ENCODE measurements around the gene DNAJA1.

The DNAJA1 gene

GRCh38 chr9:33042473-33042872 lies 17.4 kb downstream of the DNAJA1 start:
- Histone ChIP-seq H3K9ac (ENCODE audit: low read depth, low read length) (no peak overlapping the region), H3K9me3 (ENCODE audit: control insufficient read depth, insufficient read depth, low read length) (no peaks in the 10 kb centered on the region), H3K36me3 (ENCODE audit: insufficient read depth, low read length) (peaks cover 10% of the 10 kb centered on the region), H3K4me1 (ENCODE audit: insufficient read depth, low read length) (no peaks in the 10 kb centered on the region)

GRCh38 chr9:33043671-33044070 lies 18.6 kb downstream of the DNAJA1 start:
- Histone ChIP-seq H3K4me1 (ENCODE audit: insufficient read depth, low read length) (no peaks in the 10 kb centered on the region), H3K36me3 (ENCODE audit: insufficient read depth, low read length) (peaks cover 8% of the 10 kb centered on the region), H3K9ac (ENCODE audit: low read depth, low read length) (peak overlapping the region; percentile 59; the same call in 1 of the 2 replicates), H3K9me3 (ENCODE audit: control insufficient read depth, insufficient read depth, low read length) (no peaks in the 10 kb centered on the region)

GRCh38 chr9:33044162-33044673 lies 19.1 kb downstream of the DNAJA1 start:
- Histone ChIP-seq H3K4me1 (ENCODE audit: insufficient read depth, low read length) (no peaks in the 10 kb centered on the region), H3K9ac (ENCODE audit: low read depth, low read length) (peak overlapping the region; percentile 59; the same call in 1 of the 2 replicates), H3K36me3 (ENCODE audit: insufficient read depth, low read length) (peaks cover 7% of the 10 kb centered on the region), H3K9me3 (ENCODE audit: control insufficient read depth, insufficient read depth, low read length) (no peaks in the 10 kb centered on the region)

- peak overlapping the region; percentile 59; the same call in 1 of the 2 replicates for H3K9ac ChIP-seq (ENCODE audit: low read depth, low read length)
- H3K9me3 ChIP-seq (ENCODE audit: control insufficient read depth, insufficient read depth, low read length): no peaks in the 10 kb centered on the region
- peaks cover 7% of the 10 kb centered on the region for H3K36me3 ChIP-seq (ENCODE audit: insufficient read depth, low read length)
- H3K4me1 ChIP-seq (ENCODE audit: insufficient read depth, low read length): no peaks in the 10 kb centered on the region
Observed at GRCh38 chr9:33044677-33045282, 19.7 kb downstream of the DNAJA1 start.

- Histone ChIP-seq H3K4me1 (ENCODE audit: insufficient read depth, low read length) (no peaks in the 10 kb centered on the region), H3K9ac (ENCODE audit: low read depth, low read length) (no peak overlapping the region), H3K36me3 (ENCODE audit: insufficient read depth, low read length) (peaks cover 7% of the 10 kb centered on the region), H3K9me3 (ENCODE audit: control insufficient read depth, insufficient read depth, low read length) (no peaks in the 10 kb centered on the region)
Observed at GRCh38 chr9:33046061-33046460, 21.0 kb downstream of the DNAJA1 start.

GRCh38 chr9:33048054-33048465 lies 23.0 kb downstream of the DNAJA1 start:
- Histone ChIP-seq H3K36me3 (ENCODE audit: insufficient read depth, low read length) (peaks cover 13% of the 10 kb centered on the region), H3K9ac (ENCODE audit: low read depth, low read length) (no peak overlapping the region), H3K9me3 (ENCODE audit: control insufficient read depth, insufficient read depth, low read length) (no peaks in the 10 kb centered on the region), H3K4me1 (ENCODE audit: insufficient read depth, low read length) (no peaks in the 10 kb centered on the region)

- no peaks in the 10 kb centered on the region for H3K9me3 ChIP-seq (ENCODE audit: control insufficient read depth, insufficient read depth, low read length)
- no peak overlapping the region for H3K9ac ChIP-seq (ENCODE audit: low read depth, low read length)
- no peaks in the 10 kb centered on the region for H3K4me1 ChIP-seq (ENCODE audit: insufficient read depth, low read length)
- H3K36me3 ChIP-seq (ENCODE audit: insufficient read depth, low read length): peaks cover 18% of the 10 kb centered on the region
Observed at GRCh38 chr9:33049680-33050361, 24.7 kb downstream of the DNAJA1 start.

- Histone ChIP-seq H3K4me1 (ENCODE audit: insufficient read depth, low read length) (no peaks in the 10 kb centered on the region), H3K9me3 (ENCODE audit: control insufficient read depth, insufficient read depth, low read length) (no peaks in the 10 kb centered on the region), H3K9ac (ENCODE audit: low read depth, low read length) (no peak overlapping the region), H3K36me3 (ENCODE audit: insufficient read depth, low read length) (peaks cover 20% of the 10 kb centered on the region)
Observed at GRCh38 chr9:33051144-33051543, 26.1 kb downstream of the DNAJA1 start.

- H3K9me3 ChIP-seq (ENCODE audit: control insufficient read depth, insufficient read depth, low read length): no peaks in the 10 kb centered on the region
- H3K4me1 ChIP-seq (ENCODE audit: insufficient read depth, low read length): no peaks in the 10 kb centered on the region
- H3K9ac ChIP-seq (ENCODE audit: low read depth, low read length): no peak overlapping the region
- H3K36me3 ChIP-seq (ENCODE audit: insufficient read depth, low read length): peaks cover 19% of the 10 kb centered on the region
Observed at GRCh38 chr9:33065157-33066076, 40.3 kb downstream of the DNAJA1 start.

GRCh38 chr9:33068991-33069390 lies 43.9 kb downstream of the DNAJA1 start:
- Histone ChIP-seq H3K36me3 (ENCODE audit: insufficient read depth, low read length) (peaks cover 15% of the 10 kb centered on the region), H3K9me3 (ENCODE audit: control insufficient read depth, insufficient read depth, low read length) (no peaks in the 10 kb centered on the region), H3K9ac (ENCODE audit: low read depth, low read length) (no peak overlapping the region), H3K4me1 (ENCODE audit: insufficient read depth, low read length) (no peaks in the 10 kb centered on the region)

GRCh38 chr9:33076046-33077004 lies 51.3 kb downstream of the DNAJA1 start, which contains the start of gene SMU1:
SMU1 (minus strand) TSS chr9:33076674; CDS start chr9:33076608, 66 bp downstream.
- Histone ChIP-seq H3K36me3 (ENCODE audit: insufficient read depth, low read length) (peaks cover 8% of the 10 kb centered on the region), H3K9me3 (ENCODE audit: control insufficient read depth, insufficient read depth, low read length) (no peaks in the 10 kb centered on the region), H3K4me1 (ENCODE audit: insufficient read depth, low read length) (peaks cover 12% of the 10 kb centered on the region), H3K9ac (ENCODE audit: low read depth, low read length) (peak within 1 kb of the TSS; percentile 90)

- Histone ChIP-seq H3K36me3 (ENCODE audit: insufficient read depth, low read length) (no peaks in the 10 kb centered on the region), H3K4me1 (ENCODE audit: insufficient read depth, low read length) (peaks cover 9% of the 10 kb centered on the region; the same call in 1 of the 2 replicates), H3K9ac (ENCODE audit: low read depth, low read length) (no peak overlapping the region), H3K9me3 (ENCODE audit: control insufficient read depth, insufficient read depth, low read length) (no peaks in the 10 kb centered on the region)
Observed at GRCh38 chr9:33080534-33080933, 55.5 kb downstream of the DNAJA1 start.

GRCh38 chr9:33081128-33081851 lies 56.2 kb downstream of the DNAJA1 start:
- H3K36me3 ChIP-seq (ENCODE audit: insufficient read depth, low read length): no peaks in the 10 kb centered on the region
- 0 out of 2 replicates have a peak, but pooled peaks cover 6% of the 10 kb centered on the region for H3K4me1 ChIP-seq (ENCODE audit: insufficient read depth, low read length)
- H3K9ac ChIP-seq (ENCODE audit: low read depth, low read length): peak overlapping the region; percentile 38; the same call in 1 of the 2 replicates

More at GRCh38 chr9:33081128-33081851, 56.2 kb downstream of the DNAJA1 start:
- H3K9me3 ChIP-seq (ENCODE audit: control insufficient read depth, insufficient read depth, low read length): no peaks in the 10 kb centered on the region

All from ES-I3 (cell line).